SK-N-MC (cell line): ENCODE data around the gene LRG1.
"Not testable (repeated sequence)": the region's sequence is repeated elsewhere in the genome, so short reads cannot be mapped to it uniquely, and the experiment has no call there.

Experiments
- EZH2 ChIP-seq: fragments of 200-600 bp; sonication (generic); IDR thresholded peaks from one replicate; pipeline ENCODE4 v1.6.1; 2017; ENCODE audit warnings: antibody characterized with exemption
- FOXP2 ChIP-seq: optimal IDR thresholded peaks from 2 replicates; pipeline ENCODE3; 2011; ENCODE audit warnings: mild to moderate bottlenecking, moderate library complexity; ENCODE audit not compliant: insufficient read depth; ENCODE audit errors: extremely low read length, control extremely low read depth
- POLR2AphosphoS5 ChIP-seq: IDR thresholded peaks from 2 replicates; pipeline ENCODE4 v1.6.1; 2012; ENCODE audit warnings: mild to moderate bottlenecking, low read depth, low read length, borderline replicate concordance

- not testable (repeated sequence) for TF ChIP-seq POLR2AphosphoS5, EZH2, FOXP2
Measured at GRCh38 chr19:4541806-4542145, 1.9 kb upstream of the LRG1 start.
